Tongue (tissue), 2 donors: ENCODE results near the gene HBS1L. TPM values are rescaled to one million over a fixed set of nuclear protein-coding genes. Genes with fewer than 3 reads are reported as not detected.

Experiments used
- DNase-seq: peaks from one replicate; pipeline ENCODE4 v3.0.0-alpha.2; 2015
- total RNA-seq: library from RNA; depleted of rRNA; stranded (reverse); fragments of >200 nt; gene quantifications from one replicate; pipeline ENCODE4 v1.2.3, GENCODE V29; 2014

Gene HBS1L
- total RNA-seq, 1 donor from 2014 or later, result 98.5 TPM

- no peak for DNase-seq
Measured at GRCh38 chr6:134949927-134950326, 104.7 kb downstream of the HBS1L start, which contains the start of gene ALDH8A1. ALDH8A1 (minus strand) TSS chr6:134950101; CDS start chr6:134950053, 48 bp downstream.

GRCh38 chr6:134948691-134949090 is 105.9 kb downstream of the HBS1L start:
- no peak for DNase-seq

- DNase-seq, result no peak
Measured at GRCh38 chr6:134948142-134948541, 106.5 kb downstream of the HBS1L start.

GRCh38 chr6:134945045-134945444 is 109.6 kb downstream of the HBS1L start:
- DNase-seq, result no peak

GRCh38 chr6:134943522-134944111 is 111.0 kb downstream of the HBS1L start:
- DNase-seq, result no peak

DNA sequence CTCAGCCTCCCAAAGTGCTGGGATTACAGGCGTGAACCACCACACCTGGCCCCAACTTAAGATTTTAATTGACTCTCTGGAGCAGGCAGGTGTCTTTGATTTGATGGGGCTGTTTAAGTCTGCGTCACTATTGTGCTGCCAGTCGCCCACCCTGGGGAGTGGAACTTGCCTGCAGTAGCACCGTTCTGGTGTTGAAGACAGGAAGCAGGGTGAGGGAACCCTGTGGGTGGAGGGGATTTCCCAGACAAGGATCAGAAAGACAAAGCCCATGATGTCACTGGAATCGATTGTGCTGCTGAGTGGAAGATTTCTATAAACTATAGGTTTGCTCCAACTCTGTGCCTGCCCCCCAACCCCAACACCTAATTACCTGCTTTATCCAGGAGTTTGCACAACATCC is 115.7 kb downstream of the HBS1L start:
- DNase-seq, result no peak

GRCh38 chr6:134937426-134937825 is 117.2 kb downstream of the HBS1L start:
- DNase-seq, result no peak

DNA sequence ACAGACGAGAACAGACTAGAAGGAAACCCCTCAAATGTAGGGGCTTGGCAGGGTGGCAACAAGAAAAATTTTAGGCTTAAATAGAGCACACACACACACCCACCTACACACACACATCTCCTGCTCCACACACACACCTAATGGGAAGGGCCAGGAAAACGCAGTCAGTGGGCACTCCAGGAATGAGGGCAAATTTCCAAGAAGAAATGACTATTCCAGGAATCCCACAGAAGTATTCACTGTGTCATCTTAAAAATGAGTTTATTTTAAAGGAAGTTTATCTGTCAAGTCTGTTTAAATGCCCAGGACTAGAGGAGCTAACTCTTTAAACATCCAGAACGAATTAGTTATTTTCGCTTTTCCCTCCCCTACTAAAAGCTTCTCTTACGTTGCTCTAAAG is 117.7 kb downstream of the HBS1L start:
- no peak for DNase-seq

GRCh38 chr6:134936476-134936875 is 118.1 kb downstream of the HBS1L start:
- DNase-seq, result no peak

DNA sequence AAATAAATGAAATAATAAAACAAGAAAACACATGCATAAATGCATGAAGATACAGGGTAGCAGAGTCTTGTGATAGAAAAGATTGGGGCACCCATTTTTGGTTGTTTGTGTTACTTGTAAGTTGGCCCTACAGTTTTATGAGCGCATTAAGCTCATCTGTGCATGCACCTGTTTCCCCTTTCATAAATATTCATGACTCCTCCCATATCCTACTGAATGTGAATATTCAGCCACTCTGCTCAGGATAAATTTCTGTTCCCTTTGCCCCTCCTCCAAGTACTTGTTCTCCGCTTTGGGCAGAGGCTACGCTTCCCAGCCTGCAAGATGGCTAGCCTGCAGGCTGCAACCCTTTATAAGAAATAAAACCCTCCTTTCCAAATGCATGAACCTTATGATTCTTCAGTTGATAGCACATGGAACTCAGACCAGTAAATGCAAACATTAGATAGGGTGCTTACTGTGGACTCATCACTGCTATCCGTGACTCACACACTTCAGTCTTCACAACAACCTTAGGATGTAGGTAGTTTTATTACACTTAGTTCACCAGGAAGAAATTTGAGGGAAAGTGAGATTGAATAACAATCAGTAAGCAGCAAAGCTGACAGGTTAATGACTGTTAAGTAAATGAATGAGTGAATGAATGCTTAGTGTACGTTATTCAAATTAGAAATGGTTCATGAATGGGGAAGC is 119.7 kb downstream of the HBS1L start:
- no peak for DNase-seq

- no peak for DNase-seq
Measured at GRCh38 chr6:134932535-134933470, 121.8 kb downstream of the HBS1L start.

GRCh38 chr6:134932098-134932497 is 122.5 kb downstream of the HBS1L start:
- DNase-seq, result no peak

- DNase-seq, result no peak
Measured at GRCh38 chr6:134930463-134930862, 124.2 kb downstream of the HBS1L start.

DNA sequence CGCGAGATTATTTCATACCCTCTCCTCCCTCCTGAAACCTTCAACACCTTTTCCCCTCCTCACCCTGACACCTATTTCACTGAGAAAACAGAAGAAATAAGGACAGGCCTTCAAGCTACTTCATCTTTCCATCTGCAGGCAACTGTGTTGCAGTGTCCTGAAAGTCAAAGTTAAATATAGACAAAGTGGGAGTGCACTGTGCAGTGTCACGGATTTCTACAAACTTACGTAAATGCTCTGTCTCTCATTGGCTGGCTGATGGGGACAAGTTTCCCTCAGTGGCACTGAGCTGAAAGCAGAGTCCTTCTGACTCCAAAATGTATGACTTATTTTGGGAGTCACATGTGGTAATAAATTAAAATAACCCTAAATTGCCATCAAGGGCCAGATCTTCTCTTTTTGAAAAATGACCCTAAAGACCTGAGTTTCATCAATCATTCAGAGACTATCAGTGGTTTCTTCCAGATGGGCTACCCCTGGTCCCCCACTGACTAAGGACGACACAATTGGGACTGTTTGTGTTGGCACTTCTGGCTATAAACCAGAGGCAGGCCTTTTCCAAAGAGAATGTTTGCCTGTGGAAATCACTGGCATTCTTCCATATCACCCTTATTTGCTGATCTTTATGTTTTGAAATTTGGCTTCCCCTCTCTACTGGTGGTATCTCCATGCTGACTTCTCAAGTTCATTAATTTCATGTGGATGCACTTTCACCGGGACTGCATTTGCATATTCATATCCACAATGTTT is 126.3 kb downstream of the HBS1L start:
- no peak for DNase-seq

DNA sequence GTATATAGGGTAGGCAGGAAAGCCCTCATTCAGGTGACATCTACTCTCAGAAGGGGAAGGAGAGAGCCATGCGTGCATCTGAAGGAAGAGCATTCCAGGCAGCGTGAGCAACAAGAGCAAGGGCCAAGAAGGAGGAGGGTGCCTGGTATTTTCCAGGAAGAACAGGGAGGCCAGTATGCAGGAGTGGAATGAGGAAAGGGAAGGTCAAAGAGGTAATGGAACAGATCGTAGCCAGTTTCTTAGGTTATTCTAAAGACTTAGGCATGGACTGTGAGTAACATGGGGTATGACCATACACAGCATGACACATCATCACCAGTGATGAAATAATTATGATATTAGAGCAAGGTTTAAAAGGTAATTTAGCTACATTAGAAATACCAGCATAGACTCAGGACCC is 128.8 kb downstream of the HBS1L start:
- DNase-seq, result no peak

DNA sequence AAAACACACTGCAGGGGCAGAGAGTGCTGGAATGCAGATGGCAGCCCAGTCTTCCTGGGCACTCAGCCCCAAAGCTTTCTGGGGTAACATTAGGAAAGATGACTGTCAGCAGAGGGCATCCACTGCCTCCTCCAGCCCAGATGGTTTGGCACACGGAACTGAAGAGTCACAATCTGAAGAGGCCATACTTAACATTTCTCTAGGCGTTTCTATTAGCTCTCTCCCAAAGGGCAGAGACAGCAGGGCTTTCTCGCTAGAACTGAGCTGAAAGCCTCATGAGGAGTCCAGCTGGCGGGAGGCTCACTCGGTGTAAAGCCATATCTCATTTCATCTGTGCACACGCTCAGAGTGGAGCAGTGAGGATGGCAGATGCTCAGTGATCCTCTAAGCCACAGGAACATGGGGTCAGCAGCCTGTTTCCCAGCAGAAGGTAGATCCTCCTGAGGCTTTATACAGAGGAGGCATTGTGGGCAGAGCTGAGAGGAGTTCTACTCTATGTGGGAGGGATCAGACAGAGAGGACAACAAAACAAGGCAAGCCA is 132.8 kb downstream of the HBS1L start:
- peak; percentile 58 for DNase-seq

DNA sequence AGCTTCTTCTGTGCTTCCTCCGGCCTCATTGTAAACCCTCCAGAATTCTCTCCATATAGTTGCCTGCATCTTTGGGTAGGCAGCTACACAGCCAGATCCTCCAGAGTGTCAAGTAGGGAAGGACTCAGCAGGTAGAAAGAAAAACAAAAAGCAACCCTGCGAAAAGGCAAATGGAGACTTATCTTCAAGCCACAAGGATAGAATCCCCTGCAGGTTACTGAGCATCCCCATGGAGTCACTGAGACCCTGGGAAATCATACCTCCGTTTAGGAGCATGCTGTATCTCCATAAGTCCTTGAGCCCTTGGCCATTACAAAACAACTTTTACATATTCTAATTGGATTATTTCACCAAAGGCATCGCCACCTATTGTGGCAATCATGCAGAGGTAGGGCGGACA is 133.3 kb downstream of the HBS1L start:
- DNase-seq, result no peak

DNA sequence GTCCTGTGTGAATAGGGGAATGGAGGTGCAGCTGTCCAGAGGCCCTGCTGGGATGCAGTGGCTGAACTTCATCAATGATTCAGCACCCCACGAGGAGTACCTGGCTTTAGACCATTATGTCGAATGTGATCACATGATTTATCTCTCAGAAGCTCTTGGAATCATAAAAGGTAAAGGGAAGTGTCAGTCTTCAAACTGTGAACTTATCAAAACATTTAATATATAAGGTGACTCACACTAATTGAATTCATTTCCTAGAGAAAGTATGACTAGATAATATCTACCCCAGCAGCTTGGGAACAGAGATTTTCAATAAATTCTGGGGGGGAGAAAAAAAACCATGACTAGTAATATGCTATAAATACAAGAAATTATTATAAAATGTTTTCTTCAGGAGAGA is 134.2 kb downstream of the HBS1L start:
- DNase-seq, result no peak

DNA sequence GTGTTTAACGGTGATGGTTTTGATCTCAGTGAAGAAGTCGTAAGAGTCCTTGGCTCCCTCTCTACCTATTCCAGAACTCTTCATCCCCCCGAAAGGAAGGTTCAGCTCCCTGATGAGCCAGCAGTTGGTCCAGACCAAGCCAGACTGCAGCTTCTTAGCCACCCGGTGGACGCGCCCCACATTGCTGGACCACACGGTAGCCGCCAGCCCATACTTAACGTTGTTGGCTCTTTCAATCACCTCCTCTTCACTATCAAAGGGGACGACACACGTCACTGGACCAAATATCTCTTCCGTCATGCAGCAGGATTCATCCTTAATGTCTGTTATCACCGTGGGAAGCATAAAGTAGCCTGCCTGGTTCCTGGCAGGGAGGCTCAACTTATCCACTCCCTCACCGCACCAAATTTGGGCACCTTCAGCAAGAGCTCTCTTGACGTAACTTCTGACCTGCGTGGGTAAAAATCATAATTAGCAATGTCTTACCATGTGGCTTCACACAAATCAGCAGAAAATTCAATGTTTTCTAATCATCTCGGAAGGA is 136.1 kb downstream of the HBS1L start:
- DNase-seq, result no peak

- no peak for DNase-seq
Measured at GRCh38 chr6:134911547-134911946, 143.1 kb downstream of the HBS1L start.

- DNase-seq, result no peak
Measured at GRCh38 chr6:134910593-134910935, 144.1 kb downstream of the HBS1L start.
